B cell (primary cell): Measurements from ENCODE around the gene AFF3. TPM values are rescaled to one million over a fixed set of nuclear protein-coding genes. Genes with fewer than 3 reads are reported as not detected.

ENCODE experiments used
- ATAC-seq: fragments of 200-7000 bp; cut with Tn5 transposase; one replicate; pipeline ENCODE4 v1.10.0; 2021; ENCODE audit warnings: low read depth, mild to moderate bottlenecking, moderate number of reproducible peaks, moderate library complexity
- CTCF ChIA-PET: fragments of 350-600 bp; sonication (Branson Sonifier 250); formaldehyde crosslinking; loops from one replicate; lab custom pipeline; 2021; ENCODE audit warnings: antibody characterized with exemption, inconsistent platforms; lab: Charles Lee
- POLR2A ChIA-PET: fragments of 350-600 bp; sonication (Branson Sonifier 250); formaldehyde crosslinking; loops from one replicate; lab custom pipeline; 2021; ENCODE audit warnings: antibody characterized with exemption; lab: Charles Lee
- DNase-seq: peaks from one replicate; pipeline ENCODE4 v3.0.0; 2013
- H2AFZ ChIP-seq: 2 replicates; pipeline ENCODE4 v1.6.1; 2012; ENCODE audit warnings: mild to moderate bottlenecking, low read depth, low read length; ENCODE audit not compliant: insufficient read depth, poor library complexity, severe bottlenecking
- H3K27ac ChIP-seq, 2 donors: 1 replicate in 1 of 2; 2 replicates in 1 of 2; pipeline ENCODE4 v1.5.1; 2012 to 2013; ENCODE audit warnings: low read length in 2 of 2, mild to moderate bottlenecking in 2 of 2, moderate library complexity in 1 of 2
- H3K27me3 ChIP-seq, 4 experiments: fragments of 200-600 bp in 1 of 4; sonication (generic) in 1 of 4; replicated peaks in 1 of 4; 1 replicate in 2 of 4; 2 replicates in 2 of 4; pipeline versions ENCODE4 v1.6.1 to v1.7.0; 2013 to 2016; ENCODE audit warnings: low read length in 3 of 4, mild to moderate bottlenecking in 2 of 4, mixed read lengths in 1 of 4, moderate library complexity in 1 of 4; ENCODE audit not compliant: insufficient read depth in 4 of 4, control insufficient read depth in 3 of 4; ENCODE audit errors: control extremely low read depth in 1 of 4
- H3K36me3 ChIP-seq, 2 experiments: replicated peaks in 1 of 2; 1 replicate in 1 of 2; 2 replicates in 1 of 2; pipeline versions ENCODE4 v1.6.1 to v1.7.1; 2013; ENCODE audit warnings: low read length in 1 of 2; ENCODE audit not compliant: insufficient read depth in 2 of 2, control insufficient read depth in 1 of 2; ENCODE audit errors: control extremely low read depth in 1 of 2, extremely low read depth in 1 of 2
- H3K4me1 ChIP-seq, 2 donors: fragments of 200-600 bp in 1 of 2; sonication (generic) in 1 of 2; 1 replicate in 1 of 2; 2 replicates in 1 of 2; pipeline versions ENCODE4 v1.5.1 to v1.6.1; 2013 to 2017; ENCODE audit warnings: low read length in 2 of 2; ENCODE audit not compliant: control insufficient read depth in 2 of 2, insufficient read depth in 2 of 2
- H3K4me2 ChIP-seq: replicated peaks from 2 replicates; pipeline ENCODE3; 2012; ENCODE audit warnings: mild to moderate bottlenecking, low read depth, low read length; ENCODE audit not compliant: poor library complexity, severe bottlenecking
- H3K4me3 ChIP-seq, 5 experiments: fragments of 200-600 bp in 1 of 5; sonication (generic) in 1 of 5; 1 replicate in 3 of 5; 2 replicates in 2 of 5; pipeline versions ENCODE4 v1.5.1 to v1.7.0; 2011 to 2016; ENCODE audit warnings: low read length in 4 of 5, mild to moderate bottlenecking in 4 of 5, low read depth in 2 of 5, control low read depth in 1 of 5, moderate library complexity in 1 of 5; ENCODE audit not compliant: insufficient read depth in 1 of 5; ENCODE audit errors: control extremely low read depth in 1 of 5, extremely low read depth in 1 of 5
- H3K79me2 ChIP-seq: fragments of 200-600 bp; sonication (generic); one replicate; pipeline ENCODE4 v1.6.0; 2016; ENCODE audit warnings: low read length; ENCODE audit not compliant: control insufficient read depth, insufficient read depth
- H3K9ac ChIP-seq: fragments of 200-600 bp; sonication (generic); 2 replicates; pipeline ENCODE4 v1.6.1; 2017; ENCODE audit warnings: mild to moderate bottlenecking, low read length, moderate library complexity
- H3K9me3 ChIP-seq, 3 donors: one replicate each; pipeline versions ENCODE4 v1.6.1 to v1.7.1; 2013; ENCODE audit warnings: low read length in 2 of 3; ENCODE audit not compliant: control insufficient read depth in 2 of 3, insufficient read depth in 1 of 3; ENCODE audit errors: control extremely low read depth in 1 of 3
- H4K20me1 ChIP-seq: 2 replicates; pipeline ENCODE4 v1.6.0; 2012; ENCODE audit warnings: mild to moderate bottlenecking, low read length; ENCODE audit not compliant: insufficient read depth, control insufficient read depth, poor library complexity, severe bottlenecking
- H3K27ac Mint-ChIP-seq: one replicate; pipeline ENCODE4 v1.8.0; 2021; ENCODE audit warnings: mixed read lengths
- H3K27me3 Mint-ChIP-seq: one replicate; pipeline ENCODE4 v1.8.0; 2021; ENCODE audit warnings: mixed read lengths
- H3K4me1 Mint-ChIP-seq: one replicate; pipeline ENCODE4 v1.8.0; 2021; ENCODE audit warnings: mixed read lengths
- H3K4me3 Mint-ChIP-seq: one replicate; pipeline ENCODE4 v1.8.0; 2021; ENCODE audit warnings: mixed read lengths
- H3K9me3 Mint-ChIP-seq: one replicate; pipeline ENCODE4 v1.8.0; 2022; ENCODE audit warnings: mixed read lengths; ENCODE audit not compliant: insufficient read depth
- EZH2 ChIP-seq: IDR thresholded peaks from 2 replicates; pipeline ENCODE4 v1.6.1; 2012; ENCODE audit warnings: borderline replicate concordance, low read depth, mild to moderate bottlenecking, moderate library complexity, low read length; ENCODE audit not compliant: insufficient read depth, poor library complexity, severe bottlenecking
- WGBS: methylation state at CpG from one replicate; pipeline ENCODE4 v1.1.5; 2013; ENCODE audit warnings: missing lambda C conversion rate; ENCODE audit not compliant: insufficient coverage; 5-methylcytosine and 5-hydroxymethylcytosine counted together
- intact Hi-C: fragments of 100-400 bp; cut with micrococcal nuclease; formaldehyde crosslinking; loops from one replicate; pipeline ENCODE4 v1.10.0; 2022
- polyA plus RNA-seq: library from polyadenylated mRNA; depleted of rRNA; stranded (reverse); fragments of >200 nt; gene quantifications from 2 replicates; pipeline ENCODE4 v1.2.3, GENCODE V29; 2012
- total RNA-seq, 2 donors: library from RNA; stranded (reverse); fragments of 120-200 nt in 1 of 2; gene quantifications; 1 replicate in 1 of 2; 2 replicates in 1 of 2; pipeline versions ENCODE4 v1.2.3 to v1.2.4, GENCODE V29; 2013 to 2022
- TF ChIP-seq, protein P1 (sequence below): fragments of 200-600 bp; IDR thresholded peaks from one replicate; pipeline ENCODE4 v1.8.0; 2022; ENCODE audit warnings: antibody characterized with exemption, mild to moderate bottlenecking

The AFF3 gene
- total and polyA plus RNA-seq, 2 donors (not counting 1 experiment from before 2014, with no cell fraction given), result 117 to 830 TPM

DNA sequence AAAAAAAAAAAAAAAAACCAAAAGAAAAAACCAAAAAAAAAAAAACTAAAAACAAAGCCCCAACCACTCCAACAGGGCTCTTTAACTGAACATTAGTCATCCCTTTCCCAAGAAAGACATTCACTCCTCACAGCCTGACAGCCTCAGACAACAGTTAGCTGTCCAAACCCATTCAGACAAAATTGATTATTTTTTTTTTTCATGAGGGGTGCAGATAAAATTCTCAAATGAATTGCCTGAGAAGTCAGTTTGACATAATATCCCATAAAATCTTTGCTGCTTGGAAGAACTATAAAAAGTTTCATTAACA lies 446.5 kb downstream of the AFF3 start:
- Histone ChIP-seq H3K27ac (no peak overlapping the region), H2AFZ (no peak overlapping the region), H3K79me2 (peaks cover 37% of the 10 kb centered on the region), H3K36me3 (peaks cover 5 to 31% of the 10 kb centered on the region in 2 experiments), H4K20me1 (peaks cover 37% of the 10 kb centered on the region), H3K9ac (no peak overlapping the region), H3K9me3 (no peaks in the 10 kb centered on the region), H3K4me3 (no peak overlapping the region), H3K4me1 (no peaks in the 10 kb centered on the region), H3K27me3 (no peaks in the 10 kb centered on the region), H3K4me2 (no peak overlapping the region)
- ATAC-seq (no peak), DNase-seq (no peak)
- no peak overlapping the region for H3K27ac Mint-ChIP-seq
- TF ChIP-seq EZH2, result no peak
- TF ChIP-seq, protein P1, sequence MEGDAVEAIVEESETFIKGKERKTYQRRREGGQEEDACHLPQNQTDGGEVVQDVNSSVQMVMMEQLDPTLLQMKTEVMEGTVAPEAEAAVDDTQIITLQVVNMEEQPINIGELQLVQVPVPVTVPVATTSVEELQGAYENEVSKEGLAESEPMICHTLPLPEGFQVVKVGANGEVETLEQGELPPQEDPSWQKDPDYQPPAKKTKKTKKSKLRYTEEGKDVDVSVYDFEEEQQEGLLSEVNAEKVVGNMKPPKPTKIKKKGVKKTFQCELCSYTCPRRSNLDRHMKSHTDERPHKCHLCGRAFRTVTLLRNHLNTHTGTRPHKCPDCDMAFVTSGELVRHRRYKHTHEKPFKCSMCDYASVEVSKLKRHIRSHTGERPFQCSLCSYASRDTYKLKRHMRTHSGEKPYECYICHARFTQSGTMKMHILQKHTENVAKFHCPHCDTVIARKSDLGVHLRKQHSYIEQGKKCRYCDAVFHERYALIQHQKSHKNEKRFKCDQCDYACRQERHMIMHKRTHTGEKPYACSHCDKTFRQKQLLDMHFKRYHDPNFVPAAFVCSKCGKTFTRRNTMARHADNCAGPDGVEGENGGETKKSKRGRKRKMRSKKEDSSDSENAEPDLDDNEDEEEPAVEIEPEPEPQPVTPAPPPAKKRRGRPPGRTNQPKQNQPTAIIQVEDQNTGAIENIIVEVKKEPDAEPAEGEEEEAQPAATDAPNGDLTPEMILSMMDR, result no peak
- H3K4me3 Mint-ChIP-seq, result no peak overlapping the region
- ChIA-PET POLR2A (no interaction called here), CTCF (interaction anchor here (1.0 kb wide), 1 partner anchor 8 kb away, joined by 4 read pairs; no protein-coding TSS in a partner anchor)
- H3K27me3 Mint-ChIP-seq, result no peaks in the 10 kb centered on the region
- intact Hi-C loops, result no loop called here
- no peaks in the 10 kb centered on the region for H3K9me3 Mint-ChIP-seq
- H3K4me1 Mint-ChIP-seq, result peaks cover 9% of the 10 kb centered on the region

DNA sequence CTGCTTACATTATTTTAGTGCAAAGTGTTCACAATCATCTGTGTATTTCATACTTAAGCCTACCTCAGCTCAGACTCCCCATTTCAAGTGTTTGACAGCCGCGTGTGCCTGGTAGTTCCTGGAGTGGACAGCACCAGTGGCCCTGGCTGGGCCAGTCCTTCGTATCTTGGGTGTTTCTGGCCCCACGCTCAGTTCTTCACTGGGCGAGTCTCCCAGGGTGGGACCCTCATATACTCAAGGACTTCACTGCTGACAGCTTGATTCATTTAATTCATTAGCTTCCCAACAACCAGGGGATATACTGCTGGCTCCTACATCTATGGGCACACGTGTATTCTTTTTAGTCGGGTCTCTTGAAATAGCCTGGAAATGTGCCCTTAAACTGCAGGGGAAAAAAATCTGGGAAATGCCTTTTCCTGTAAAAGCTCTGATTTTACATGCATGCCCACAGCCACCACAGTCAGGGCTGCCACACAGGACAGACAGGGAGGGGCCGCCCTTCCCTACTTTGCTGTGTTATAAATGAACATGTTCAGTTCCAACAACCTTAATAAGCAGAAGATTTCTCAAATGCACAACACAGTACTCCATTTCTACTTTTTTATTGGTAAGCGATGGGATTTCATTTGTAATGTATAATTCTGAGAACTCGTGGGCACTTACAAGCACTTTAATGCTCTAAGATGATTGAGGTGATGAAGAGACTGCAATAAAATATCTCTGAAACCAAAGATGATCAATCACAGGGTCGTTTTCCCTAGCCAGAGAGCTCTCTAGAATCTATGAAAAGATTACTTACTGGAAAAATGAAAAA lies 447.1 kb downstream of the AFF3 start:
- no peaks in the 10 kb centered on the region for H3K27me3 ChIP-seq
- WGBS, result 99% methylated on average over 5 of the region's 11 CpGs
- H3K4me1 Mint-ChIP-seq, result peaks cover 9% of the 10 kb centered on the region
- H3K4me1 ChIP-seq, result no peaks in the 10 kb centered on the region
- no peak overlapping the region for H3K4me3 Mint-ChIP-seq
- no peak overlapping the region for H3K4me2 ChIP-seq
- H3K9ac ChIP-seq, result no peak overlapping the region
- no peak for TF ChIP-seq EZH2
- TF ChIP-seq, protein P1, result no peak
- H3K27ac Mint-ChIP-seq, result no peak overlapping the region
- H4K20me1 ChIP-seq, result peaks cover 35% of the 10 kb centered on the region
- ATAC-seq, result no peak
- no peak overlapping the region for H2AFZ ChIP-seq
- peaks cover 33% of the 10 kb centered on the region for H3K79me2 ChIP-seq
- no peaks in the 10 kb centered on the region for H3K27me3 Mint-ChIP-seq
- intact Hi-C loops, result no loop called here
- DNase-seq, result no peak
- no peaks in the 10 kb centered on the region for H3K9me3 Mint-ChIP-seq
- ChIA-PET POLR2A (no interaction called here), CTCF (interaction anchor here (0.6 to 1.0 kb wide), 2 partner anchors 9 to 733 kb away, joined by 3 to 4 read pairs; no protein-coding TSS in a partner anchor)
- H3K36me3 ChIP-seq, result peaks cover 3 to 27% of the 10 kb centered on the region in 2 experiments
- no peak overlapping the region for H3K27ac ChIP-seq
- H3K9me3 ChIP-seq, result no peaks in the 10 kb centered on the region
- H3K4me3 ChIP-seq, result no peak overlapping the region
